H1 (cell line): ENCODE results near the gene C11orf71. TPM values are rescaled to one million over a fixed set of nuclear protein-coding genes. Genes with fewer than 3 reads are reported as not detected.

Experiments
- CTCF ChIA-PET: fragments of 300-600 bp; sonication (Branson Sonifier 250); formaldehyde crosslinking; loops from one replicate; lab custom pipeline; 2021; ENCODE audit not compliant: partially characterized antibody; lab: Charles Lee
- POLR2A ChIA-PET: fragments of 300-600 bp; sonication (Branson Sonifier 250); formaldehyde crosslinking; loops from one replicate; lab custom pipeline; 2021; ENCODE audit warnings: inconsistent platforms; ENCODE audit not compliant: partially characterized antibody; lab: Charles Lee
- DNase-seq, 2 experiments: peaks; one replicate each; pipeline versions ENCODE4 v3.0.0 to v3.0.0-alpha.2; 2010 to 2022; ENCODE audit warnings: low spot score in 2 of 2, low read depth in 1 of 2, mixed read lengths in 1 of 2
- FAIRE-seq: peaks from 2 replicates; lab custom pipeline; 2011; peaks lifted over from hg19 to GRCh38; lab: Jason Lieb, UNC
- H2AFZ ChIP-seq: 2 replicates; pipeline ENCODE4 v1.8.1; 2012; ENCODE audit warnings: low read length, inconsistent platforms
- H2AK5ac ChIP-seq: 2 replicates; pipeline ENCODE4 v1.6.1; 2013; ENCODE audit warnings: low read depth, low read length
- H2BK120ac ChIP-seq: replicated peaks from 2 replicates; pipeline ENCODE3; 2013; ENCODE audit warnings: low read depth, low read length, inconsistent platforms
- H2BK12ac ChIP-seq: 2 replicates; pipeline ENCODE4 v1.6.1; 2013; ENCODE audit warnings: low read depth, low read length
- H2BK15ac ChIP-seq: 2 replicates; pipeline ENCODE4 v1.6.1; 2013; ENCODE audit warnings: low read length
- H2BK20ac ChIP-seq: 2 replicates; pipeline ENCODE4 v1.6.1; 2013; ENCODE audit warnings: low read length
- H2BK5ac ChIP-seq: 2 replicates; pipeline ENCODE4 v1.6.1; 2013; ENCODE audit warnings: low read depth, low read length
- H3K14ac ChIP-seq: 2 replicates; pipeline ENCODE4 v1.6.1; 2013; ENCODE audit warnings: inconsistent platforms; ENCODE audit not compliant: insufficient read length
- H3K18ac ChIP-seq: 2 replicates; pipeline ENCODE4 v1.6.1; 2013; ENCODE audit warnings: low read length; ENCODE audit errors: extremely low read depth
- H3K23ac ChIP-seq: 2 replicates; pipeline ENCODE4 v1.6.1; 2013; ENCODE audit warnings: inconsistent platforms; ENCODE audit not compliant: insufficient read length
- H3K23me2 ChIP-seq: 2 replicates; pipeline ENCODE4 v1.6.1; 2013; ENCODE audit warnings: low read depth, low read length
- H3K27ac ChIP-seq: 2 replicates; pipeline ENCODE4 v1.6.1; 2011; ENCODE audit warnings: low read depth, low read length, inconsistent platforms
- H3K27me3 ChIP-seq, 4 experiments: replicated peaks in 1 of 4; 1 replicate in 1 of 4; 2 replicates in 3 of 4; pipeline versions ENCODE4 v1.6.1 to v1.8.1; 2011 to 2013; ENCODE audit warnings: low read length in 3 of 4, mild to moderate bottlenecking in 3 of 4, inconsistent platforms in 2 of 4, mixed read lengths in 2 of 4, moderate library complexity in 1 of 4; ENCODE audit not compliant: control insufficient read depth in 3 of 4, insufficient read depth in 3 of 4; ENCODE audit errors: extremely low read depth in 1 of 4
- H3K36me3 ChIP-seq, 4 experiments: 2 replicates each; pipeline versions ENCODE4 v1.6.1 to v1.8.1; 2011 to 2013; ENCODE audit warnings: mild to moderate bottlenecking in 4 of 4, low read length in 3 of 4, moderate library complexity in 2 of 4, control low read depth in 1 of 4, inconsistent platforms in 1 of 4; ENCODE audit not compliant: insufficient read depth in 4 of 4, control insufficient read depth in 2 of 4
- H3K4ac ChIP-seq: replicated peaks from 2 replicates; pipeline ENCODE3; 2013; ENCODE audit warnings: low read length, low read depth, mixed read lengths, inconsistent platforms; ENCODE audit not compliant: insufficient read length
- H3K4me1 ChIP-seq, 4 experiments: replicated peaks in 1 of 4; 1 replicate in 1 of 4; 2 replicates in 3 of 4; pipeline versions ENCODE4 v1.6.1 to v1.8.1; 2011 to 2013; ENCODE audit warnings: low read length in 3 of 4, inconsistent platforms in 2 of 4, mixed read lengths in 1 of 4; ENCODE audit not compliant: insufficient read depth in 4 of 4, control insufficient read depth in 3 of 4
- H3K4me2 ChIP-seq, 2 experiments: 2 replicates each; pipeline versions ENCODE4 v1.6.1 to v1.8.1; 2011 to 2013; ENCODE audit warnings: low read depth in 2 of 2, low read length in 2 of 2, control low read depth in 1 of 2, inconsistent platforms in 1 of 2, mild to moderate bottlenecking in 1 of 2; ENCODE audit not compliant: insufficient read depth in 1 of 2
- H3K4me3 ChIP-seq, 4 experiments: fragments of 200-600, 300-600 bp in 1 of 4; sonication (generic), shearing (Covaris generic), sonication (Bioruptor Twin) in 1 of 4; 2 replicates each; pipeline versions ENCODE4 v1.5.1 to v1.8.1; 2011 to 2016; ENCODE audit warnings: low read length in 4 of 4, low read depth in 3 of 4, control low read depth in 2 of 4, inconsistent platforms in 2 of 4, mild to moderate bottlenecking in 2 of 4, mixed read lengths in 1 of 4, moderate library complexity in 1 of 4; ENCODE audit not compliant: insufficient read depth in 2 of 4; ENCODE audit errors: extremely low read depth in 1 of 4
- H3K56ac ChIP-seq: replicated peaks from 2 replicates; pipeline ENCODE3; 2013; ENCODE audit warnings: low read depth, mild to moderate bottlenecking, mixed read lengths, low read length, inconsistent platforms; ENCODE audit not compliant: insufficient read length
- H3K79me1 ChIP-seq: 2 replicates; pipeline ENCODE4 v1.6.1; 2013; ENCODE audit warnings: low read depth, low read length, control low read depth
- H3K79me2 ChIP-seq, 2 experiments: 2 replicates each; pipeline versions ENCODE4 v1.6.1 to v1.8.1; 2012 to 2013; ENCODE audit warnings: low read length in 2 of 2, mild to moderate bottlenecking in 2 of 2, inconsistent platforms in 1 of 2; ENCODE audit not compliant: insufficient read depth in 2 of 2, control insufficient read depth in 1 of 2
- H3K9ac ChIP-seq, 4 experiments: replicated peaks in 1 of 4; 1 replicate in 1 of 4; 2 replicates in 3 of 4; pipeline versions ENCODE4 v1.6.1 to v1.8.1; 2011 to 2013; ENCODE audit warnings: low read depth in 3 of 4, low read length in 3 of 4, control low read depth in 2 of 4, mild to moderate bottlenecking in 2 of 4, moderate library complexity in 2 of 4, inconsistent platforms in 1 of 4; ENCODE audit errors: extremely low read depth in 1 of 4
- H3K9me3 ChIP-seq, 2 experiments: 2 replicates each; pipeline versions ENCODE4 v1.6.1 to v1.8.1; 2012 to 2013; ENCODE audit warnings: mild to moderate bottlenecking in 2 of 2, moderate library complexity in 2 of 2, control low read depth in 1 of 2, inconsistent platforms in 1 of 2, low read depth in 1 of 2, low read length in 1 of 2, mixed read lengths in 1 of 2; ENCODE audit not compliant: insufficient read depth in 2 of 2
- H4K20me1 ChIP-seq, 2 experiments: replicated peaks in 1 of 2; 2 replicates each; pipeline versions ENCODE3 to v1.8.1; 2011 to 2013; ENCODE audit warnings: inconsistent platforms in 2 of 2, low read length in 2 of 2, mild to moderate bottlenecking in 1 of 2; ENCODE audit not compliant: insufficient read depth in 2 of 2, control insufficient read depth in 1 of 2
- H4K5ac ChIP-seq: 2 replicates; pipeline ENCODE4 v1.6.1; 2013; ENCODE audit warnings: low read length, low read depth, mixed read lengths, inconsistent platforms; ENCODE audit not compliant: insufficient read length
- H4K8ac ChIP-seq: 2 replicates; pipeline ENCODE4 v1.8.0; 2013; ENCODE audit warnings: mild to moderate bottlenecking, moderate library complexity, low read length, inconsistent platforms; ENCODE audit not compliant: insufficient read depth; ENCODE audit errors: extremely low read depth
- H4K91ac ChIP-seq: replicated peaks from 2 replicates; pipeline ENCODE3; 2013; ENCODE audit warnings: low read length, mixed read lengths, inconsistent platforms; ENCODE audit not compliant: insufficient read length
- CBX8 ChIP-seq: fragments of 300-800, 300-1000 bp; sonication (generic); IDR thresholded peaks from 2 replicates; pipeline ENCODE4 v1.7.1; 2016; ENCODE audit warnings: low read depth, low read length, borderline replicate concordance
- SUZ12 ChIP-seq: fragments of 200-600 bp; sonication (generic); IDR thresholded peaks from 2 replicates; pipeline ENCODE4 v1.6.1; 2012; ENCODE audit warnings: mild to moderate bottlenecking, inconsistent platforms, low read length, moderate library complexity, mixed read lengths
- WGBS, 2 experiments: shearing (Covaris generic) in 1 of 2; methylation state at CpG; one replicate each; pipeline versions ENCODE4 v1.1.6 to v1.1.7; 2013 to 2015; ENCODE audit warnings: low lambda C conversion rate in 2 of 2, mixed read lengths in 2 of 2, inconsistent platforms in 1 of 2, low coverage in 1 of 2, missing lambda C conversion rate in 1 of 2; ENCODE audit not compliant: insufficient replicate concordance in 2 of 2, insufficient coverage in 1 of 2, insufficient read length in 1 of 2; ENCODE audit errors: extremely low coverage in 1 of 2, missing lambda C conversion rate in 1 of 2; 5-methylcytosine and 5-hydroxymethylcytosine counted together
- polyA plus RNA-seq, 7 experiments: library from polyadenylated mRNA; depleted of rRNA in 3 of 7; stranded (reverse) in 5 of 7; unstranded in 2 of 7; fragments of >200 nt in 5 of 7; fragments of 200-250 nt in 2 of 7; gene quantifications; 1 replicate in 5 of 7; 2 replicates in 1 of 7; 4 replicates in 1 of 7; pipeline versions ENCODE4 v1.2.1 to v1.2.3, GENCODE V29; 2011 to 2013; ENCODE audit warnings: missing spikeins in 2 of 7, mixed read lengths in 2 of 7
- total RNA-seq: library from RNA; stranded (reverse); fragmentation: NEBNext Ultra II Directional; extraction: Animal tissue kit (Norgen Biotek cat#: 25700); gene quantifications from 2 replicates; pipeline ENCODE4 v1.2.1, GENCODE V29; 2021

The C11orf71 gene
- total and polyA plus RNA-seq, 2 of the 8 experiments (the other 6 are each of a cell fraction or from before 2014, with no cell fraction given) = 5.4 to 8.7 TPM

DNA sequence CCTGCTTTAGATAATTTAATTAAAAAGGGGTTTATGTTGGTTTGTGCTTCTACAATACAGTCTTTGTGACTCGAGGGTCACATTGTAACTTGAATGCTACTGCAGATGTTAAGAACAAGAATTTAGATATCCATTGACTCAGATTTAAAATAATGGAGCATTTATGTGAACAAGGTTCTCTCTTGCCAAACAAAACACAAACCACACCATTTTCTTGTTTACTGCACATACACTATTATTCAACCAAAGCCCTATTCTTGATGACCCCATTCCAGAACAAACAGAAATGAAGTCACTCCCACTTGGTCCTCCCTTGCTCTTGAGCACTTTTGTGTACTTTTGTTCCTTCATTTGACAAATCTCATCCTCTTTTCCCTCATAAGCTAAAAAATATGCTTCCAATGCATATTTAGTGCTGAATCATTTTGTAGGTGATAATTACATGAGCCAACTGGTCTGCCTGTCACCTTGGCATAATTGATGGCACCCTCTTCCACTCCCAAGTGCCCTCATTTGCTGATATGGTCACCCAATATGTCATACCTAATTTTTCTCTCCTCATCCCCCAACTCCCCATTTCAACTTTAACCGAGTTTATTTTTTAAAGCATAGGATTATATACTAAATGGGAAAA is 2.8 kb downstream of the C11orf71 start:
- POLR2A ChIA-PET = no interaction called here
- no peak overlapping the region for H3K4me3 ChIP-seq
- H3K79me2 ChIP-seq = peaks cover 0 to 29% of the 10 kb centered on the region in 2 experiments; a peak in 2 of 4 replicates

More for the DNA sequence above, 2.8 kb downstream of the C11orf71 start:
- H3K4me2 ChIP-seq = no peak overlapping the region
- no peak for FAIRE-seq
- H4K8ac ChIP-seq = no peak overlapping the region
- H2AFZ ChIP-seq = no peak overlapping the region
- no peak for DNase-seq
- CTCF ChIA-PET = interaction anchor here (0.7 to 1.1 kb wide), 2 partner anchors 11 to 57 kb away, joined by 3 to 4 read pairs; no protein-coding TSS in a partner anchor
- H2BK5ac ChIP-seq = no peak overlapping the region
- H3K9ac ChIP-seq = no peak overlapping the region
- H3K79me1 ChIP-seq = no peaks in the 10 kb centered on the region
- TF ChIP-seq SUZ12 = no peak
- TF ChIP-seq CBX8 = no peak
- TF ChIP-seq, all 59 proteins: peak for 0
- Histone ChIP-seq H4K20me1 (no peaks in the 10 kb centered on the region), H3K14ac (no peak overlapping the region), H2AK5ac (no peak overlapping the region), H3K23ac (no peak overlapping the region), H4K5ac (no peak overlapping the region), H3K27me3 (no peaks in the 10 kb centered on the region), H3K36me3 (no peaks in the 10 kb centered on the region; a peak in 2 of 8 replicates), H4K91ac (no peak overlapping the region), H3K56ac (no peak overlapping the region), H2BK15ac (no peak overlapping the region), H3K27ac (no peak overlapping the region), H3K23me2 (peaks cover 8% of the 10 kb centered on the region; the same call in 1 of the 2 replicates), H3K18ac (no peak overlapping the region), H3K9me3 (no peaks in the 10 kb centered on the region), H2BK12ac (no peak overlapping the region), H2BK120ac (no peak overlapping the region), H2BK20ac (no peak overlapping the region), H3K4ac (no peak overlapping the region), H3K4me1 (no peaks in the 10 kb centered on the region; a peak in 1 of 7 replicates)
- 87 to 100% methylated on average over 1 to 2 of the region's 2 CpGs for WGBS, 2 experiments
